Skeletal muscle satellite cell (primary cell): Measurements from ENCODE around the gene ZFHX3.

ENCODE experiments used
- H3K27me3 ChIP-seq: 2 replicates; pipeline ENCODE4 v1.7.0; 2013; ENCODE audit warnings: low read length; ENCODE audit not compliant: control insufficient read depth, insufficient read depth
- H3K36me3 ChIP-seq: 2 replicates; pipeline ENCODE4 v1.7.0; 2013; ENCODE audit warnings: mild to moderate bottlenecking, control low read depth, low read length; ENCODE audit not compliant: insufficient read depth
- H3K4me1 ChIP-seq: 2 replicates; pipeline ENCODE4 v1.7.0; 2013; ENCODE audit warnings: low read length; ENCODE audit not compliant: control insufficient read depth, insufficient read depth
- H3K4me2 ChIP-seq: 2 replicates; pipeline ENCODE4 v1.7.0; 2013; ENCODE audit warnings: mild to moderate bottlenecking, low read length
- H3K4me3 ChIP-seq: 2 replicates; pipeline ENCODE4 v1.7.0; 2013; ENCODE audit warnings: low read length
- H3K9ac ChIP-seq: 2 replicates; pipeline ENCODE4 v1.7.0; 2013; ENCODE audit warnings: mild to moderate bottlenecking, low read depth, low read length, moderate library complexity
- H3K9me3 ChIP-seq: replicated peaks from 2 replicates; pipeline ENCODE4 v1.7.0; 2013; ENCODE audit warnings: mild to moderate bottlenecking, control low read depth, low read length

The ZFHX3 gene

GRCh38 chr16:72837846-72838585 is 209.9 kb downstream of the ZFHX3 start:
- H3K27me3 ChIP-seq: no peaks in the 10 kb centered on the region
- H3K36me3 ChIP-seq: no peaks in the 10 kb centered on the region
- no peak overlapping the region for H3K4me3 ChIP-seq
- H3K4me1 ChIP-seq: peaks cover 20% of the 10 kb centered on the region
- no peak overlapping the region for H3K4me2 ChIP-seq
- no peak overlapping the region for H3K9ac ChIP-seq
- H3K9me3 ChIP-seq: no peaks in the 10 kb centered on the region

- H3K4me3 ChIP-seq: no peak overlapping the region
- H3K36me3 ChIP-seq: no peaks in the 10 kb centered on the region
- H3K4me2 ChIP-seq: no peak overlapping the region
- no peaks in the 10 kb centered on the region for H3K9me3 ChIP-seq
- H3K9ac ChIP-seq: no peak overlapping the region
- H3K27me3 ChIP-seq: no peaks in the 10 kb centered on the region
- H3K4me1 ChIP-seq: peaks cover 23% of the 10 kb centered on the region
Measured at GRCh38 chr16:72836985-72837384, 210.9 kb downstream of the ZFHX3 start.

- H3K4me2 ChIP-seq: no peak overlapping the region
- H3K4me3 ChIP-seq: no peak overlapping the region
- no peaks in the 10 kb centered on the region for H3K9me3 ChIP-seq
- H3K9ac ChIP-seq: no peak overlapping the region
- H3K36me3 ChIP-seq: no peaks in the 10 kb centered on the region
- no peaks in the 10 kb centered on the region for H3K27me3 ChIP-seq
- peaks cover 16% of the 10 kb centered on the region for H3K4me1 ChIP-seq
Measured at GRCh38 chr16:72836181-72836580, 211.7 kb downstream of the ZFHX3 start.

- no peak overlapping the region for H3K4me2 ChIP-seq
- no peaks in the 10 kb centered on the region for H3K9me3 ChIP-seq
- H3K9ac ChIP-seq: no peak overlapping the region
- no peaks in the 10 kb centered on the region for H3K27me3 ChIP-seq
- H3K36me3 ChIP-seq: peaks cover 3% of the 10 kb centered on the region
- peaks cover 5% of the 10 kb centered on the region for H3K4me1 ChIP-seq
- H3K4me3 ChIP-seq: no peak overlapping the region
Measured at GRCh38 chr16:72835086-72835485, 212.8 kb downstream of the ZFHX3 start.

- Histone ChIP-seq H3K9me3 (no peaks in the 10 kb centered on the region), H3K4me2 (no peak overlapping the region), H3K36me3 (peaks cover 8% of the 10 kb centered on the region), H3K4me3 (no peak overlapping the region), H3K9ac (no peak overlapping the region), H3K4me1 (peaks cover 3% of the 10 kb centered on the region), H3K27me3 (no peaks in the 10 kb centered on the region)
Measured at GRCh38 chr16:72834499-72834898, 213.4 kb downstream of the ZFHX3 start.

GRCh38 chr16:72833969-72834368 is 214.0 kb downstream of the ZFHX3 start:
- peaks cover 13% of the 10 kb centered on the region for H3K36me3 ChIP-seq
- H3K9ac ChIP-seq: no peak overlapping the region
- H3K9me3 ChIP-seq: no peaks in the 10 kb centered on the region
- no peaks in the 10 kb centered on the region for H3K27me3 ChIP-seq
- H3K4me1 ChIP-seq: peaks cover 3% of the 10 kb centered on the region
- no peak overlapping the region for H3K4me2 ChIP-seq
- no peak overlapping the region for H3K4me3 ChIP-seq

- Histone ChIP-seq H3K9me3 (no peaks in the 10 kb centered on the region), H3K4me2 (no peak overlapping the region), H3K27me3 (no peaks in the 10 kb centered on the region), H3K4me3 (no peak overlapping the region), H3K4me1 (peaks cover 3% of the 10 kb centered on the region), H3K36me3 (peaks cover 13% of the 10 kb centered on the region), H3K9ac (peak overlapping the region; percentile 5)
Measured at GRCh38 chr16:72833482-72833881, 214.4 kb downstream of the ZFHX3 start.

GRCh38 chr16:72832621-72833248 is 215.2 kb downstream of the ZFHX3 start:
- Histone ChIP-seq H3K9ac (no peak overlapping the region), H3K4me3 (no peak overlapping the region), H3K4me2 (no peak overlapping the region), H3K27me3 (no peaks in the 10 kb centered on the region), H3K36me3 (peaks cover 17% of the 10 kb centered on the region), H3K4me1 (peaks cover 3% of the 10 kb centered on the region), H3K9me3 (no peaks in the 10 kb centered on the region)

GRCh38 chr16:72829846-72830775 is 217.8 kb downstream of the ZFHX3 start:
- H3K9me3 ChIP-seq: no peaks in the 10 kb centered on the region
- no peak overlapping the region for H3K9ac ChIP-seq
- H3K4me2 ChIP-seq: no peak overlapping the region
- H3K4me1 ChIP-seq: peaks cover 3% of the 10 kb centered on the region
- H3K27me3 ChIP-seq: no peaks in the 10 kb centered on the region
- H3K4me3 ChIP-seq: no peak overlapping the region
- H3K36me3 ChIP-seq: peaks cover 32% of the 10 kb centered on the region

- Histone ChIP-seq H3K4me1 (peaks cover 2% of the 10 kb centered on the region), H3K27me3 (no peaks in the 10 kb centered on the region), H3K9me3 (no peaks in the 10 kb centered on the region), H3K9ac (no peak overlapping the region), H3K4me2 (no peak overlapping the region), H3K4me3 (no peak overlapping the region), H3K36me3 (peaks cover 40% of the 10 kb centered on the region)
Measured at GRCh38 chr16:72827866-72828265, 220.1 kb downstream of the ZFHX3 start.

GRCh38 chr16:72825912-72826621 is 221.9 kb downstream of the ZFHX3 start:
- Histone ChIP-seq H3K4me3 (no peak overlapping the region), H3K36me3 (peaks cover 40% of the 10 kb centered on the region), H3K4me2 (no peak overlapping the region), H3K27me3 (no peaks in the 10 kb centered on the region), H3K9ac (no peak overlapping the region), H3K4me1 (no peaks in the 10 kb centered on the region), H3K9me3 (no peaks in the 10 kb centered on the region)
